ENCODE data around the gene THBS2.
A peak's percentile ranks its signal among the peaks of the same experiment; 100 is the strongest.

THBS2 gene

DNA sequence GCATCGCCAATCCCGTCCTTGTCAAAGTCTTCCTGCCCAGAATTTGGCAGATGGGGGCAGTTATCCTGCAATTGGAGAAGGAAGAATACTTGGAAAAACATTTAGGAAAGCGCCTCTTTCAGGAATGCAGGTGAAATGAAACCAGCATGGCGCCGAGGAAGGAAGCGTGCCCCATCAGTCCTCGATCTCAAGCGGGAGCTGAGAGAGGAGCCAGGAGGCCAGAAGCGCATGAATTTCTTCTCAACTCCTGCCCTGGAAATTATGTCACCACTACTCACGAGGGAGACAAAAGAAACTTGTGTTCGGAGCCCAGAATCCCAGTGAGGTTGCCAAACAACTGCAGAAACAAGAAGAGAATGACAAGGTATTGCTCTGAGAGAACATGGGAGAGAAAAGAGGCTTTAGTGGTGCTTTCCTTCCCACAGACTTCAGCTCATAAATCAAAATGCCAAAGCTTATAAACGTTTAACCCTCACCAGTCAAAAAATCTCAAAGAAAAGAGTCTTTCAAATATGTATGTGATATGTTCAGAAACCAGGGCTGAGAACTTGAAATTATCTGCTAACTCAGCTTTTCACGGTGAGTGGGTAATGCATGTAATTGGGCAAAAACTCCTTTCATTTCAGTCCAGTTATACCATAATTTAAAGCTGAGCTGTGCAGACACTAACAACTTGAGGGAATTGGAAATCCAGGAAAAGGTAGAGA is 23.9 kb downstream of the THBS2 start:
- DNase-seq: no peak

DNA sequence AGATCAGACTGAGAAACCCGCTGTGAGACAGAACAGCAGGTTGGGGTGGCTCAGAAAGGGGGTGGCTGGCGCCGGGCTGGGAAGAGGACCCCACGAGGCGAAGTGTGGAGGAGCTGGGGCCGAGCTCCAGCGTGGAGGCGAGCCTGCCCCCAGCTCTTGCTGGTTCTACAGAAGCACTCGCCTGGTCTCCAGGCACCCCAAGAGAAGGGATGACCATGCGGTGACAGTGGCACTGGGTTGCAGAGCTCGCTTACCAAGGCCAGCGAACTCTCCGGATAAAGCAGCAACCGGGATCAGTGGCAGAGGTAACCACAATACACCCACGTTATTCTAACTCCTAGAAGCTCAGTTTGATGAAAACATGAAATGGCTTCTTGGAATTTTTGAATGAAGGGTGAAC is 26.5 kb downstream of the THBS2 start:
- DNase-seq: no peak

DNA sequence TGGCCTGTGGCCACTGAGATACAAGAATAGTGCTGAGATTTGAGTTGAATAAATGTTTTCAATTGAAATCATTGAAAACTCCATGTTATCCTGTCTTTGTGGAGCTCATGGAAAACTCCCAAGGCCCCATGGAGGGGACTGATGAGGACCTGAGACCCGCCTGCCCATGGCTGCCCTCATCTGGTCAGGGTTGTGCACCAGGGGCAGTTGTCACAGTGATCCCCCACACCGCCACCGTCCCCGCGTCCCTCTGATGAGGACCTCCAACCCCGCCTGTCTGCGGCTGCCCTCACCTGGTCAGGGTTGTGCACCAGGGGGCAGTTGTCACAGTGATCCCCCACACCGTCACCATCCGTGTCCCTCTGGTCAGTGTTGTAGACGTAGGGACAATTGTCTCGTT is 27.8 kb downstream of the THBS2 start:
- DNase-seq: no peak

DNA sequence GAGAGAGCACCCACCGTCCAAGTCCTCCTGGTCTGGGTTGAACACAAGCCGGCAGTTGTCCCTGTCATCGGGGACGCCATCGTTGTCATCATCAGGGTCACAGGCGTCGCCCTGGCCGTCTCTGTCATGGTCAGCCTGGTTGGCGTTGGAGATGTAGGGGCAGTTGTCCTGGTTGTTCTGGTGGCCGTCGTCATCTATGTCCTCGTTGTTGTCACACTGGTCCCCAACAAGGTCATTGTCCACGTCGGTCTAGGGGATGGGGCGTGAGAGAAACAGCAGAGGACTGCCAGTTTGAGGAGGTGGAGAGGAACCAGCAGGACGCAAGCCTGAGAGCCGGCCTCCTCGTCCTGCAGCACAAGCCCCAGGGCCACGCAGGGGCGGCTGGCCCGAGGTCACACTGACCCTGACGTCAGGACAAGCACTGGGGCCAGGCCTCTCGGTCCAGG is 28.5 kb downstream of the THBS2 start:
- DNase-seq: no peak

DNA sequence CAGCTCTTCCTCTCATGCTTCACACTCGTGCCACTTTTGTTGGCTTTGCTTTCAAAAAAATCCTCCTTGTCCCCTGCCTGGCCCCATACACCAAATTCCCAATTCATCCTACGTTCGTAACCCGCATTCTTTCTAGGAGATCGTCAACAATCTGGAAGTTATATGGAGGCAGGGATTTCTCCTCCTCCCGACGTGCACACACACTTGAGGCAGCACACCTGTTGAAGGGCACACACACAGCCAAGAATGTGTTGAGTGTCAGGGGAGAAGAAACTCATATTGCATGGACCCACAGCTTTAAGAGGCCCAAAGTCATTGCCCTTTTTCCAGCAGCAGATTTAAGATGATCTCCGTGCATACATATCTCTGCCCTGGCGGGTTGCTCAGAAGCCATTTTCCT is 28.9 kb downstream of the THBS2 start:
- DNase-seq: no peak

DNA sequence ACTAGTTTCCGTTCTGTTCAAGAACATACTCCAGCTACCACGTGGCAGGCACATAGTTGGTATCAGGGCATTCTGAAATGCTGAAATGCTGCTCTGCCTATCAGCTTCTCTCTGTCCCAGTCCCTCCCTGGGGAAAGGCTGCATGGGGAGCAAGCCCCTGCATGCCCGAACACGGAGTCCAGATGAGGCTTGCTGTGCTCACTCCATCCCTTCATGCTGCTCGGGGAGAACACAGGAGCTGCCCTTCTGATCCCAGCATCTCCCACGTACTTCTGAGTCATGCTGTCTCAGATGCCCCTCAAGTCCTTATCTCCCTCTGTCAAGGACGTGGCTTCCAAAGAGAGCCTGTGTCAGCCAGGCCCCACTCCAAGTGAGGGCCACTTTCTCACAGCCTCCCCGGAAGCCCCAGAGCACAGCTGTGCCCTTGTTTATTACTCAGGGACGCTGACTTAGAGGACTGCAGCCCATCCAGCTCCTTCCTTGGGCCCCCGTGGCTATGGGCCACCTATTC is 29.4 kb downstream of the THBS2 start:
- DNase-seq: peak; percentile 44

DNA sequence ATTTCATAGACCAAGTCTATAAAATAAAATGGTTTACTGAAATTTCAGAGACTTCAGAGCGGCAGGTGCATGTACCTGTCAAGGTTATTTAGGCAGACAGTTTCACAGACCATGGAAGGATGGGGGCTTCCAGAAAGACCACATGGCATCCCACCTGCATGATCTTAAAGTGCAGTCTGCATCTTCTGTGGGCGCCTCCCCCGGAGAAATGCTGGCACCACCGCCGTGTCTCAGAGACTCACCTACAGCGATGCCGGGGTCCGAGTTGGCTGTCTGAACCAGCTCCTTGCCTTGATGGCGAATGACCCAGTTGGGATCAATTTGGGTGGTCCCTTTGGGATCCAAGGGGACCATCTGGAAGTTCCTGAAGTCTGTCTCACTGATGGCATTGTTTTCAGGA is 30.6 kb downstream of the THBS2 start:
- DNase-seq: no peak

DNA sequence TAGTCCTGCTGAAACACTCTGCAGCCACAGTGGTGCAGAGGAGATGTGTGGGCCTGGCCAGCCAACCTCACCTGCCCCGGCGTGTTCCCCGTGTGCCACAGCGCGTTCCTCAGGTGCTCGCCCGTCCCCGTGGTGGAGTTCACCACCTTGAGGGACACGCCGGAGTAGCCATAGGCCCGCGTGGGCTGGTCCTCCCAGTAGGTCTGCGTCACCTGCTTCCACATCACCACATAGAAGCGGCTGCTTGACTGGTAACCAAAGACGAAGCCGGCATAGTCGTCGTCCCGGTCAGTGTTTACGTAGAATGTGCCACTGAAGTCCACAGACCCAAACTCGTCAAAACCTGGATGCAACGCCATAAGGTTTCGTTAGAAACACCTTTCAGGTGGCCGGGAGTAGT is 31.5 kb downstream of the THBS2 start:
- DNase-seq: no peak

DNA sequence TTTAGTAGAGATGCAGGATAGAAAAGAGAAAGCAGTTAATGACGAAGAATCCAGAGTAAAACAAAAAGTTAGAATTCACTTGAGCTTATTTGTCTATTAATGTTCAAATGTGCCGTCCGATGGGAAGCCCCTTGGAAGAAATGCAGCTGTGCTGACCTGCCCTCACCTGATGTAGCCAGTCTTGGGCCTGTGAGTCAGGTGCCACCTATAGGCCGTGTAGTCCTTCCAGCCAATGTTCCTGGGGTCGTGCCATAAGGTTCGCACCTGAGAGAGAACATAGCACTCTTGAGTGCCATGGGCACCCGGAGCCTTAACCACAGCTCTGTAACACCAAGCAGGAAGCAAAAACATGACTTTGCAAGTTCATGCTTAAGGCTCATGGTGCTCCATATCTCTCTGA is 32.4 kb downstream of the THBS2 start:
- no peak for DNase-seq

DNA sequence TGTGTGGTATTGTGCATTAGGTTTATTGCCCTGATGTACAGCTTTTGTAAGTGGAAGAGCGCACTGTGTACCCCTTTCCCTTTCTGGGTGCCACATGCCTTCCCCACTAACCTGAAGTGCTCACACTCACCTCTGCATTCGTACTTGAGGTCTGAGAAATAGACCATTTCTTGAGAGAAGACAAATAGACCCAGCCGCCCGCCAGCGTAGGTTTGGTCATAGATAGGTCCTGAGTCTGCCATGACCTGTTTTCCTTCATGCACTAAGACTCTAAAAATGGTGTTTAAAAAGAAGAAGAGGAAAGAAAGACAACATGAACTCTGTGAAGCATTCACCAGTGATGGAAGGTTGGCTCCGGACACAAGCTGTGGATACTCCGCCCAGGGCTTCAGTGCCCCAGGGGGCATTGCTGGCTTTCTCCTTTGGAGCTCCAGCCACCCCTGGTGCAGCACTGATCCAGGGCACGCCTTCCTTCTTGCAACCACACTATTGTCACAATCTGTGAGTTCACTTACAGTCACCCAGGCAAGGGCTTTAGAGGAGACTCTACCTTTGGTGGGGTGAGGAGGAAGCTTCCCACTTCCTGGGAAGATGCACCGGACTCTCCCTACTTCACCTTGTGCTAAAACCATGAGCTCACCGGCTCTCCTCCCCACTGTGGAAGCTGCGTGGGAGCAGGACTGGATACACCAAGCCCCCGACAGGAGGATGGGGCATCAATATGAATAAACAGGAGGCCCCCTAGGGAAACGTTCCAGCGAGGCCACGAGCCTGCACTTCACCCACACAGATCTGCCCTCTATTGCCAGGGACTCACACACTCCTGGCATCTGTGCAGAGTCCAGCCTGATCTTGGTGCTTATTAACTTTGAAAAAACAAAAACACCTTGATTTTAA is 33.3 kb downstream of the THBS2 start:
- DNase-seq: no peak

DNA sequence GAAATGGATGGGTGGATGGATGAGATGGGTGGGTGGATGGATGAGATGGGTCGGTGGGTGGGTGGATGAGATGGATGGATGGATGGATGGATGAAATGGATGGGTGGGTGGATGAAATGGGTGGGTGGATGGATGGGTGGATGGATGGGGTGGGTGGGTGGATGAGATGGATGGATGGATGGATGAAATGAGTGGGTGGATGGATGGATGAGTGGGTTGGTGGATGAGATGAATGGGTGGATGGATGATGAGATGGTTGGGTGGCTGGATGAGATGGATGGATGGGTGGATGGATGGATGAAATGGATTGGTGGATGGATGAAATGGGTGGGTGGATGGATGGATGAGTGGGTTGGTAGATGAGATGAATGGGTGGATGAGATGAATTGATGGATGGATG is 35.7 kb downstream of the THBS2 start:
- no peak for DNase-seq

DNA sequence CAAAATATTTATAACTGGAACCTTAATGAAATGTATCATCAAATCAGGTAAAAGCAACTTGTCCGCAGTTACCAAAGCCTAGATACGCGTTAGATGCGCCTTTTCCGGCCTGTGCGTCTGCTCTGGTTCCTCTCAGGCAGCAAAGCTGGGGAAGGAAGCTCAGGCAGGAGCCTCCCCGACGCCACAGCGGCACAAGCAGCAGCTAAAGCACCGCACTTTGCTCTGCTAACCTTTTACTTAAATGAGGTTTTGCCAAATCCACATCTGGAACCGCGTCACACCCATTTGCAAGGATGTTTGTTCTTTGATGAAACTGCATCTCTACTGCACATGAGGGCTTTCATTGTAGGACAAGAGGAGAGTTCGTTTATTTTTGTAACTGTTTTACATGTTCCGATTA is 36.8 kb downstream of the THBS2 start:
- no peak for DNase-seq

DNA sequence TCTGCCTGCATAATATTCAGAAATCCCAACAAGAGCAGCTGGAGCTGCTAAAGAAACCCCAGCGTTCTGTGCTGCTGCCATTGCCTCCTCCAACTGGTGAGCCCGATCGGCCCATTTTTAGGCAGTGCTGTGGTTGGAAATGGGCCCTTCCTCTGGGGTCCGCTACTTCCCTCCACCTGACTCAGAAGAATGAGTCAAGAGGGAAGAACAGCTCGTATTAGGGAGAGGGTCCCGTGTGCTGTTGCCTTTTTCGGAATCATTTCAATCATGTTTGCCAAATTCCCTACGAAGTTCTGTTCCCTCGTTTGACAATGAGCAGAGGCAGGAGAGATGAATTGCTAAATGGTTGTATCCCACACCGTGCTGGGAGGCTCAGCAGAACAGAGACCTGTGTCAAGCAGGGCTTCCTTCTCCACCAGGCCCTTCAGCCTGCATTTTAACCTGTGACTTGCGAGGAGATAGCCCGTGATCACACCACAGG is 38.4 kb downstream of the THBS2 start:
- no peak for DNase-seq

DNA sequence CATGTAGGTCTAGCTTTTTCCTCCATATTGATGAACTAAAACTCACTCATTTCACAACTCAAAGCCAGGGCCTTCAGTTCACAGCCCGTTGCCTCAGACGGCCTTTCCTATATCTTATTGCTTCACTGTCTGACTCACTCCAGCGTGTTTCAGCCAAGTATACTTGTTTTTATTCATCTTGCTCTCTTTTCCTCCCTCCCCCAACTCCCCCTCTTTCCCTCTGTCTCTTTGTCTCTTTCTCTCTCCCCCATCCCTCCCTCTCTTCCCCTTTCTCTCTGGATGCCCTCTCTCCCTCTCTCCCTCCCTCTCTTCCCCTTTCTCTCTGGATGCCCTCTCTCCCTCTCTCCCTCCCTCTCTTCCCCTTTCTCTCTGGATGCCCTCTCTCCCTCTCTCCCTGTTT is 38.9 kb downstream of the THBS2 start:
- DNase-seq: peak; percentile 92

DNA sequence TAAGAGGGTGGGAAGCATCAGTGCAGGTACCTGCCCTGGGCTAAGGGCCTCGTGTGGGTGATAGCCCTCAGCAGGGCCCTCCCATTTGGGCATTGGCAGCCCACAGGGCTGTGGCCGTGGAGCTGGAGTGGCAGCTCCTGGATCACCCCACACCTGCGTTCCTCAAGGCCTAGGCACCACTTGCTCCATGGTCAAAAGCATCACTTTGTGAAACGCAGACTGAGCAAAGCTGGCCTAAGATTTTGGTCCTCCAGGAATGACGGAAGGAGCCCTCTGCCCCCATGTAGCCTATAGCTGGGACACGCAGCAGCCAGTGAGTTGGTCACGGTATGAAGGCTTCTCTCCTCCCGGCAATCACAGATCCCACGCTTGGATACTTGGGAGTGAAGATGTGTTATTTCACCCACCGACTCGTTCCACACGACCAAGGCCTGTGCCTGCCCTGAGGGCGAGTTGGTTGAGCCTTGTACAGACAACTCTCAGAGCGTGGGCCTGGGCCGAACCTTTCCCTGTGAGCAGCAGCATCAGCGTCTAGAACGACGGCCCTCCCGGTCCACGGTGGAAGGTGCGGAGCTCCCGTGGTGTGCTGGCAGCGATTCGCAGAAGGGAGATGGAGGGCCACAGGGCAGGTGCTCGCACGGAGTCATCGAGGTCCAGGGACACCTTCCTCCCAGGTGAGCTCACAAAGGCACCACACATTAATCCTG is 39.7 kb downstream of the THBS2 start:
- DNase-seq: no peak

DNA sequence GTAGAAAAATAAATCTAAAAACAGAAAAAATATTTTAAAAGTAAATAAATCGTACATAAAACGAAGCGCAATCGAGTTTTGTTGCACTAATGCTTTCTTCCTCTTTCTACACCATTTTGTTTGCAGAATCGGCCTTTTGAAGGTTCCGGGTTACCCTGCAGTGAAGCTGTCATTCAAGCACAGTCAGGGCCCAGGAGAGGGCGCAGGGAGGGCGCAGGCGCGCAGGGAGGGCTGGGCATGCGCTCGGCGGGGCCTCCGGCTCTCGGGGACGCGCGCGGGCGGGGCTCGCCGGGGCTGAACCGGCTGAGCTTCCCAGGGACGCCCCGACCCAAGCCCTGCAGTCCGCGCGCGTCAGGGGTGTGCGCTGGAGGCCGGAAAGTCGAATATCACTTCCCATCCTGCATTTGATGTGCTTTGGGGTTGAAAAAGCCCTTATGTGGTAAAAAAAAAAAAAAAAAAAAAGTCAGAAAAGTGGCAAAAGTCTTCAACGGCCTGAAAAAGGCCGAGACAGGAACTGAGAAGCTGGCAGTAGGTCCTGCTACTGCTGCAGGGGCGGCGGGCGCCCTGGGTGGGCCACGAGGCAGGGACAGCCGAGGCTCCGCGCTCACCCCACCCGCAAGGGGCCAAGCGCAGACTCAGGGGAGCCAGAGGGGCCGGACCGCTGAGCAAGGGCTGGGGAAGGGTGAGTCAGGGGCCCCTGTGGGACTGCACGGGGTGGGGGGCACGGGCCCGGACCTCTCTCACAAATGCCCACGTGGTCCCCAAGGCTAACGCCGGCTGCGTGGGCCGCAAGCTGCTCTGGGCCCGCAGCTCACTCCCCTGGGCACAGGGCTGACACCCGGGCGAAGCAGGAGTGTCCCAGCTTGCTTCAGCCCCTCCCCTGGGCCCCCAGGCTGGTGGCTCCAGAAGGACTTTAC is 40.5 kb downstream of the THBS2 start:
- DNase-seq: peak; percentile 90

DNA sequence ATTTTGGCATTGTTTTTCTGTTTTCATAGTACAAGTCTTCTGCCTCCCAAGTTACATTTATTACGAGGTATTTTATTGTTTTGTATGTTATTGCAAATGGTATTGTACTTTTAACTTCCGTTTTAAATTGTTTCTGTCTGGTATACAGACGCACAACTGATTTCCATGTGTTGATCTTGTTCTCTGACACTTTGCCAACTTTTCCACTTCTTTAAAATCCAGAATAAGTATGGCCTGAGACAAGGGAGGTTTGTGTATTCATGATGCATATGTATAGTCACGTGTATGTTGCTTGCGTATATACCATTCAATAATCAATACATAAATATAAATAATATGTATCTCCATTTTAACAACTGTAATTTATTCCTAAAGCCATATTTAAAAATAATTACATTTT is 41.2 kb downstream of the THBS2 start:
- DNase-seq: no peak

DNA sequence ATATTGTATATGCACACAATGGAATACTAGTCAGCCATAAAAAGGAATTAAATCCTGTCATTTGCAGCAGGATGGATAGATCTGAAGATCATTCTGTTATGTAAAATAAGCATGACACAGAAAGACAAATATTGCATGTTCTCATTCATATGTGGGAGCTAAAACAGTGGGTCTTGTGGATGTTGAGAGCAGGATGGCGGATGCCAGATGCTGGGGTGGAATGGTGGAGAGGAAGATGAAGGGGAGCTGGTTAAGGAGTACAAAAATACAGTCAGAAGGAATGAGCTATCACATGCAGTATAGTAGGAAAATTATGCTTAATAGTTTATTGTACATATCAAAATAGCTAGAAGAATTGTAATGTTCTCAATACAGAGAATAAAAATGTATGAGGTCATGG is 41.8 kb downstream of the THBS2 start:
- DNase-seq: no peak

DNA sequence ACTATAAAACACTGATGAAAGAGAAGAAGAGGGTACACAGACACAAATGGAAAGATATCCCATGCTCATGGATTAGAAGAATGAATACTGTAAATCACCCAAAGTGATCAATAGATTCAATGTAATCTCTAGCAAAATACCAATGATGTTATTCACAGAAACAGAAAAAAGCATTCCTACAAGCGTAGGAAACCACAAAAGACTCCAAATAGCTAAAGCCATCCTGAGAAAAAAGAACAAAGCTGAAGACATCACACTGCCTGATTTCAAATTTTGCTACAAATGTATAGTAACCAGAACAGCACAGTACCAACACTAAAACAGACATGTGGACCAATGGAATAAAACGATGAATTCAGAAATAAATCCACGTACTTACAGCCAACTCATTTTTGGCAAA is 43.0 kb downstream of the THBS2 start:
- DNase-seq: no peak

DNA sequence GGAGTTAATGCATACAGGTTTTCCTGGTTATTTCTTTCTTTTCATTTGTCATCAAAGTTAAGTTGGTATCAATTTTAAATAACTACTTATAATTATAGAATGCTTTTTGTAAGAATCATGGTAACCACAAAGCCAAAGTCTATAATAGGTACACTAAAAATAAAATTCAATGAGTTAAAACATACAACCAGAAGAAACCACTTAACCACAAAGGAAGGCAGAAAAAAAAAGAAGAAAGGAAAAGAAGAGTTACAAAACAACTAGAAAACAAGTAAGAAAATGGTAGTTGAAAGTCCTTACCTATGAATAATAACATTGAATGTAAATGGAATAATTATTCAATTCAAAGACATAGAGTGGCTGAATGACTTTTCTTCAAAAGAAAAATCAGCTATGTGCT is 45.6 kb downstream of the THBS2 start:
- no peak for DNase-seq

DNA sequence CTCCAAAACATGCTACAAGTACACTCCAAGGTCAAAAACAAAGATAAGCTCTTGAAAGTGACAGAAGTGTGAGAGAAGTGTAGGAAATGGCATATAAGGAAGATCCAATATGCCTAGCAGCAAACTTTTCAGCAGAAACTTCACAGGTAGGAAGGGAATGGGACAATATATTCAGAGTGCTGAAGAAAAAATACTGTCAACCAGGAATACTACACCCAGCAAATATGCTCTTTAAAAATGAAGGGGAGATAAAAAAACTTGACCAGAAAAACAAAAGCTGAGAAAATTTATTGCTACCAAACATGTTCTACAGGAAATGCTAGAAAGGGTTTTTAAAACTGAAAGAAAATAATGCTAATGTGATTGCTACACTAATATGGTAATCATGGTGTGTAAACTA is 46.2 kb downstream of the THBS2 start:
- no peak for DNase-seq
